CD4-positive, alpha-beta T cell treated with Interferon alpha-2 for 1 hour (primary cell): Measurements from ENCODE around the gene REN.

Experiments
- DNase-seq, 2 donors: peaks; one replicate each; pipeline ENCODE4 v3.0.0-alpha.2; 2020 to 2022

REN gene

GRCh38 chr1:204166219-204166618 is at the start of gene REN:
Gene REN, minus strand, starts transcription at chr1:204166337. Its CDS starts 44 bp downstream, at chr1:204166293.
- no peak for DNase-seq

- peak; percentile 27 to 30 for DNase-seq
These were observed 47.8 kb upstream of the REN start, which contains the start of gene GOLT1A for GRCh38 chr1:204213668-204214662. Gene GOLT1A, minus strand, starts transcription at chr1:204213988. Its CDS starts 82 bp downstream, at chr1:204213906.

- DNase-seq = no peak
These were observed 46.6 kb upstream of the REN start for GRCh38 chr1:204212715-204213114.

- DNase-seq = no peak
These were observed 44.9 kb upstream of the REN start for GRCh38 chr1:204211046-204211445.

GRCh38 chr1:204207136-204207616 is 41.0 kb upstream of the REN start:
- DNase-seq = peak; percentile 41 to 66

GRCh38 chr1:204206121-204206520 is 40.0 kb upstream of the REN start:
- DNase-seq = no peak

- DNase-seq = no peak
These were observed 39.3 kb upstream of the REN start for GRCh38 chr1:204205486-204205885.

- DNase-seq = no peak
These were observed 38.8 kb upstream of the REN start for GRCh38 chr1:204204944-204205343.

- no peak for DNase-seq
These were observed 37.1 kb upstream of the REN start for GRCh38 chr1:204203206-204203767.

GRCh38 chr1:204202481-204202880 is 36.3 kb upstream of the REN start:
- DNase-seq = no peak

- no peak for DNase-seq
These were observed 35.4 kb upstream of the REN start for GRCh38 chr1:204201348-204202040.

GRCh38 chr1:204199579-204199978 is 33.4 kb upstream of the REN start:
- no peak for DNase-seq

GRCh38 chr1:204198348-204199340 is 32.5 kb upstream of the REN start:
- no peak for DNase-seq

GRCh38 chr1:204197068-204197467 is 30.9 kb upstream of the REN start:
- no peak for DNase-seq

GRCh38 chr1:204196068-204196795 is 30.1 kb upstream of the REN start, which contains the start of gene KISS1:
Gene KISS1, minus strand, starts transcription at chr1:204196491. Its CDS starts 3,615 bp downstream, at chr1:204192876.
- DNase-seq = no peak

- DNase-seq = no peak
These were observed 28.6 kb upstream of the REN start for GRCh38 chr1:204194771-204195170.

- DNase-seq = no peak
These were observed 27.9 kb upstream of the REN start for GRCh38 chr1:204194080-204194479.

GRCh38 chr1:204192589-204193352 is 26.6 kb upstream of the REN start:
- no peak for DNase-seq

GRCh38 chr1:204192046-204192445 is 25.9 kb upstream of the REN start:
- no peak for DNase-seq

GRCh38 chr1:204191456-204191855 is 25.3 kb upstream of the REN start:
- no peak for DNase-seq
